ENCODE measurements around the gene NOXO1. TPM values are rescaled to one million over a fixed set of nuclear protein-coding genes. Genes with fewer than 3 reads are reported as not detected.

The NOXO1 gene
- total and polyA plus RNA-seq, 9 of the 15 experiments (the other 6 are each of a cell fraction or from before 2014, with no cell fraction given): not detected

DNA sequence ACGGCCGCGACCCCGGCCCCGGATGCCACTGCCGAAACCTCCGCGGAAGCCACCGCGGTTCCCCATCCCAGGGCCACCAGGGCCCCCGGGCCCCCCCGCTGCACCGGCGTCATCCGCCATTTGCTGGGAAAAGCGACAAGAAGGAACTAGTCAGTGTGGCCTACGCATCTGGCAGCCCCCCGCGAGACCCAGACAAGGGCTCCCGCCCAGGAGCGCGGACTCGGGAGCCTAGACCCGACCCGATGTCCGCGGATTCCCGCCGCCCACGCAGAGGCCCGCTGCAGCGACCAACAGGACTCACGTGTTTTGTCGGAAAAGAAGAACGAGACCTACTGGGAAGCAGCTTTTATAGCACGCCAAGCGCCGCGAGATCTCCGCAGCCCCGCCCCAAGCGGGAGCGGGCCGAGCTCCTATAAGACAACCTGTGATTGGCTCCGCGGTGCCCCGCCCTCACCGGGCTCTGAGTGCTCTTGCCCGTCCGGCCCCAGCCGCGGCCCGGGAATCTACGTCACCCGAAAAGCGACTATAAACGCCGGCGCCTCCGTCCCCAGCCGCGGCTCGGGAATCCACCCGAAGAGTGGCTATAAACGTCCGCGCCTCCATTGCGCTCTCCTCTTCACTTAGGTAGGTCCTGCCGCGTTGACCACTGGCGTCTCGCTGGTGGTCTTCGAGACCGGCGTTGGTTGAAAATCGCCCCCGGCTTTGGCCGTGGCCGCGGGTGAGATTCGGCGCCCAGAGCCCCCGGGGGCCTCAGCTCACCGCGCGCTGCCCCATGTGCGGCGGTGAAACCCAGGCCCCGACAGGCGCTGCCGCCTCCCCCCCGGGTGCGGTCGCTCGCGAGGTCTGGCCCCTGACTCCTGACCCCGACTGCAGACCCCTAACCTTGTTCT is 16.5 kb downstream of the NOXO1 start, which contains the start of gene RPS2 (continued):
- TF ChIP-seq RBM39 (optimal IDR thresholded peaks at IDR 0.05; ENCODE audit: low read depth, low read length): no peak
- TF ChIP-seq RBM15 (IDR thresholded peaks at IDR 0.05; ENCODE audit: insufficient read depth, low read length): peak; percentile 65; the same call in 1 of the 2 replicates
- TF ChIP-seq CCNT2 (IDR thresholded peaks at IDR 0.05; ENCODE audit: borderline replicate concordance, extremely low read depth, insufficient read length, low read depth, low read length): peak; percentile 52
- TF ChIP-seq, protein P1, sequence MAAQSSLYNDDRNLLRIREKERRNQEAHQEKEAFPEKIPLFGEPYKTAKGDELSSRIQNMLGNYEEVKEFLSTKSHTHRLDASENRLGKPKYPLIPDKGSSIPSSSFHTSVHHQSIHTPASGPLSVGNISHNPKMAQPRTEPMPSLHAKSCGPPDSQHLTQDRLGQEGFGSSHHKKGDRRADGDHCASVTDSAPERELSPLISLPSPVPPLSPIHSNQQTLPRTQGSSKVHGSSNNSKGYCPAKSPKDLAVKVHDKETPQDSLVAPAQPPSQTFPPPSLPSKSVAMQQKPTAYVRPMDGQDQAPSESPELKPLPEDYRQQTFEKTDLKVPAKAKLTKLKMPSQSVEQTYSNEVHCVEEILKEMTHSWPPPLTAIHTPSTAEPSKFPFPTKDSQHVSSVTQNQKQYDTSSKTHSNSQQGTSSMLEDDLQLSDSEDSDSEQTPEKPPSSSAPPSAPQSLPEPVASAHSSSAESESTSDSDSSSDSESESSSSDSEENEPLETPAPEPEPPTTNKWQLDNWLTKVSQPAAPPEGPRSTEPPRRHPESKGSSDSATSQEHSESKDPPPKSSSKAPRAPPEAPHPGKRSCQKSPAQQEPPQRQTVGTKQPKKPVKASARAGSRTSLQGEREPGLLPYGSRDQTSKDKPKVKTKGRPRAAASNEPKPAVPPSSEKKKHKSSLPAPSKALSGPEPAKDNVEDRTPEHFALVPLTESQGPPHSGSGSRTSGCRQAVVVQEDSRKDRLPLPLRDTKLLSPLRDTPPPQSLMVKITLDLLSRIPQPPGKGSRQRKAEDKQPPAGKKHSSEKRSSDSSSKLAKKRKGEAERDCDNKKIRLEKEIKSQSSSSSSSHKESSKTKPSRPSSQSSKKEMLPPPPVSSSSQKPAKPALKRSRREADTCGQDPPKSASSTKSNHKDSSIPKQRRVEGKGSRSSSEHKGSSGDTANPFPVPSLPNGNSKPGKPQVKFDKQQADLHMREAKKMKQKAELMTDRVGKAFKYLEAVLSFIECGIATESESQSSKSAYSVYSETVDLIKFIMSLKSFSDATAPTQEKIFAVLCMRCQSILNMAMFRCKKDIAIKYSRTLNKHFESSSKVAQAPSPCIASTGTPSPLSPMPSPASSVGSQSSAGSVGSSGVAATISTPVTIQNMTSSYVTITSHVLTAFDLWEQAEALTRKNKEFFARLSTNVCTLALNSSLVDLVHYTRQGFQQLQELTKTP (IDR thresholded peaks at IDR 0.05; ENCODE audit: low read depth in 1 of 2, partially characterized antibody in 2 of 2): peak in 1 of 2 experiments; percentile 37
- peak; percentile 73 for TF ChIP-seq HNRNPLL (IDR thresholded peaks at IDR 0.05; ENCODE audit: low read depth, low read length, poor library complexity, severe bottlenecking)
- TF ChIP-seq ZNF143 (CRISPR knock-in tag; IDR thresholded peaks at IDR 0.05): no peak; the same call in 1 of the 2 replicates
- no peak for TF ChIP-seq PRMT5 (CRISPR knock-in tag; IDR thresholded peaks at IDR 0.05)
- TF ChIP-seq, protein P2, sequence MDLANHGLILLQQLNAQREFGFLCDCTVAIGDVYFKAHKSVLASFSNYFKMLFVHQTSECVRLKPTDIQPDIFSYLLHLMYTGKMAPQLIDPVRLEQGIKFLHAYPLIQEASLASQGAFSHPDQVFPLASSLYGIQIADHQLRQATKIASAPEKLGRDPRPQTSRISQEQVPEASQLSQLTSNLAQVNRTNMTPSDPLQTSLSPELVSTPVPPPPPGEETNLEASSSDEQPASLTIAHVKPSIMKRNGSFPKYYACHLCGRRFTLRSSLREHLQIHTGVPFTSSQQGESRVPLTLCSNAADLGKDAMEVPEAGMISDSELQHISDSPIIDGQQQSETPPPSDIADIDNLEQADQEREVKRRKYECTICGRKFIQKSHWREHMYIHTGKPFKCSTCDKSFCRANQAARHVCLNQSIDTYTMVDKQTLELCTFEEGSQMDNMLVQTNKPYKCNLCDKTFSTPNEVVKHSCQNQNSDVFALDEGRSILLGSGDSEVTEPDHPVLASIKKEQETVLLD (IDR thresholded peaks at IDR 0.05): no peak
- TF ChIP-seq NFRKB (IDR thresholded peaks at IDR 0.05; ENCODE audit: low read depth): peak; percentile 49
- no peak for TF ChIP-seq KAT8 (IDR thresholded peaks at IDR 0.05; ENCODE audit: low read depth)
- TF ChIP-seq, protein P3, sequence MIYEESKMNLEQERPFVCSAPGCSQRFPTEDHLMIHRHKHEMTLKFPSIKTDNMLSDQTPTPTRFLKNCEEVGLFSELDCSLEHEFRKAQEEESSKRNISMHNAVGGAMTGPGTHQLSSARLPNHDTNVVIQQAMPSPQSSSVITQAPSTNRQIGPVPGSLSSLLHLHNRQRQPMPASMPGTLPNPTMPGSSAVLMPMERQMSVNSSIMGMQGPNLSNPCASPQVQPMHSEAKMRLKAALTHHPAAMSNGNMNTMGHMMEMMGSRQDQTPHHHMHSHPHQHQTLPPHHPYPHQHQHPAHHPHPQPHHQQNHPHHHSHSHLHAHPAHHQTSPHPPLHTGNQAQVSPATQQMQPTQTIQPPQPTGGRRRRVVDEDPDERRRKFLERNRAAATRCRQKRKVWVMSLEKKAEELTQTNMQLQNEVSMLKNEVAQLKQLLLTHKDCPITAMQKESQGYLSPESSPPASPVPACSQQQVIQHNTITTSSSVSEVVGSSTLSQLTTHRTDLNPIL (CRISPR knock-in tag; IDR thresholded peaks at IDR 0.05): no peak
- no peak for TF ChIP-seq ZNF217 (CRISPR knock-in tag; IDR thresholded peaks at IDR 0.05)
- TF ChIP-seq, protein P4, sequence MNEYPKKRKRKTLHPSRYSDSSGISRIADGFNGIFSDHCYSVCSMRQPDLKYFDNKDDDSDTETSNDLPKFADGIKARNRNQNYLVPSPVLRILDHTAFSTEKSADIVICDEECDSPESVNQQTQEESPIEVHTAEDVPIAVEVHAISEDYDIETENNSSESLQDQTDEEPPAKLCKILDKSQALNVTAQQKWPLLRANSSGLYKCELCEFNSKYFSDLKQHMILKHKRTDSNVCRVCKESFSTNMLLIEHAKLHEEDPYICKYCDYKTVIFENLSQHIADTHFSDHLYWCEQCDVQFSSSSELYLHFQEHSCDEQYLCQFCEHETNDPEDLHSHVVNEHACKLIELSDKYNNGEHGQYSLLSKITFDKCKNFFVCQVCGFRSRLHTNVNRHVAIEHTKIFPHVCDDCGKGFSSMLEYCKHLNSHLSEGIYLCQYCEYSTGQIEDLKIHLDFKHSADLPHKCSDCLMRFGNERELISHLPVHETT (CRISPR knock-in tag; conservative IDR thresholded peaks at IDR 0.05 in 1 of 2, IDR thresholded peaks at IDR 0.05 in 1 of 2): peak in 1 of 2 experiments; percentile 95; a peak in 2 of 4 replicates
- TF ChIP-seq, protein P5, sequence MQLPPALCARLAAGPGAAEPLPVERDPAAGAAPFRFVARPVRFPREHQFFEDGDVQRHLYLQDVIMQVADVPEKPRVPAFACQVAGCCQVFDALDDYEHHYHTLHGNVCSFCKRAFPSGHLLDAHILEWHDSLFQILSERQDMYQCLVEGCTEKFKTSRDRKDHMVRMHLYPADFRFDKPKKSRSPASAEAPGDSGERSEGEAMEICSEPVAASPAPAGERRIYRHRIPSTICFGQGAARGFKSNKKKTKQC (CRISPR knock-in tag; IDR thresholded peaks at IDR 0.05): peak; percentile 73; the same call in 1 of the 2 replicates
- no peak for TF ChIP-seq ZNF133 (CRISPR knock-in tag; IDR thresholded peaks at IDR 0.05)
- TF ChIP-seq GTF2E2 (tag; IDR thresholded peaks at IDR 0.05): peak; percentile 96
- TF ChIP-seq PTRF (tag; IDR thresholded peaks at IDR 0.05): no peak

Measured in K562 (cell line).